ENCODE results near the gene ANK2.

Gene ANK2

DNA sequence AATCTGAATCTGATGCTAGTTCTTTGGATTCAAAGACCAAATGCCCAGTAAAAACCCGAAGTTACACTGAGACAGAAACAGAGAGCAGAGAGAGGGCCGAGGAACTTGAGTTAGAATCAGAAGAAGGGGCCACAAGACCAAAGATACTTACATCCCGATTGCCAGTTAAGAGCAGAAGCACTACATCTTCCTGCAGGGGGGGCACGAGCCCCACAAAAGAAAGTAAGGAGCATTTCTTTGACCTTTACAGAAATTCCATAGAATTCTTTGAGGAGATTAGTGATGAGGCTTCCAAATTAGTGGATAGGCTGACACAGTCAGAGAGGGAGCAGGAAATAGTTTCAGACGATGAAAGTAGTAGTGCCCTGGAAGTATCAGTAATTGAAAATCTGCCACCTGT lies 309.3 kb downstream of the ANK2 start:
- H3K4me1 ChIP-seq (ENCODE audit: control insufficient read depth in 1 of 2, insufficient read depth in 1 of 2, low read depth in 1 of 2, low read length in 1 of 2), result no peaks in the 10 kb centered on the region
- H3K27ac ChIP-seq, result no peak overlapping the region
- TF ChIP-seq, protein P1, sequence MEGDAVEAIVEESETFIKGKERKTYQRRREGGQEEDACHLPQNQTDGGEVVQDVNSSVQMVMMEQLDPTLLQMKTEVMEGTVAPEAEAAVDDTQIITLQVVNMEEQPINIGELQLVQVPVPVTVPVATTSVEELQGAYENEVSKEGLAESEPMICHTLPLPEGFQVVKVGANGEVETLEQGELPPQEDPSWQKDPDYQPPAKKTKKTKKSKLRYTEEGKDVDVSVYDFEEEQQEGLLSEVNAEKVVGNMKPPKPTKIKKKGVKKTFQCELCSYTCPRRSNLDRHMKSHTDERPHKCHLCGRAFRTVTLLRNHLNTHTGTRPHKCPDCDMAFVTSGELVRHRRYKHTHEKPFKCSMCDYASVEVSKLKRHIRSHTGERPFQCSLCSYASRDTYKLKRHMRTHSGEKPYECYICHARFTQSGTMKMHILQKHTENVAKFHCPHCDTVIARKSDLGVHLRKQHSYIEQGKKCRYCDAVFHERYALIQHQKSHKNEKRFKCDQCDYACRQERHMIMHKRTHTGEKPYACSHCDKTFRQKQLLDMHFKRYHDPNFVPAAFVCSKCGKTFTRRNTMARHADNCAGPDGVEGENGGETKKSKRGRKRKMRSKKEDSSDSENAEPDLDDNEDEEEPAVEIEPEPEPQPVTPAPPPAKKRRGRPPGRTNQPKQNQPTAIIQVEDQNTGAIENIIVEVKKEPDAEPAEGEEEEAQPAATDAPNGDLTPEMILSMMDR (IDR thresholded peaks at IDR 0.05), result no peak
- no peaks in the 10 kb centered on the region for H3K36me3 ChIP-seq
- H3K4me3 ChIP-seq (ENCODE audit: low read depth in 1 of 2, low read length in 1 of 2), result no peak overlapping the region
- H3K27me3 ChIP-seq, result no peaks in the 10 kb centered on the region
- H3K9me3 ChIP-seq, result no peaks in the 10 kb centered on the region

DNA sequence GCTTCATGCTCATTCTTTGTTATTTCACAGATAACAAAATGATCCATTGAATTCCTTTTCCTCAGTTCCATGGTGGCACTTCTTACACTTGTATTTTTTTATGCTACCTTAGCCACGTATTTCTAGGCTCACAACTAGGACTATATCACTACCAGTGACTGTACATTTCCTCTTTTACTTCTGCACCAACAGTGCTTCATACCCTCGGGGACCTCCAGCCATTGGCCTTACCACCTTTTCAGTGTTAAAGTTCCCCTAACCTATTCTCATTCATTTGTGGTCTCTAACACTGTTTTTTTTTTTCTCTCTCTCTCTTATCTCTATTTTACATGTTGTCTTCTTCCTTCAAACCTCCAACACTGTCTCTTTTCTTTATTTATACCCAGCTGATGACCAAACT lies 315.9 kb downstream of the ANK2 start:
- Histone ChIP-seq H3K9me3 (no peaks in the 10 kb centered on the region), H3K27ac (no peak overlapping the region), H3K4me3 (ENCODE audit: low read depth in 1 of 2, low read length in 1 of 2) (no peak overlapping the region), H3K36me3 (no peaks in the 10 kb centered on the region), H3K4me1 (ENCODE audit: control insufficient read depth in 1 of 2, insufficient read depth in 1 of 2, low read depth in 1 of 2, low read length in 1 of 2) (no peaks in the 10 kb centered on the region), H3K27me3 (no peaks in the 10 kb centered on the region)
- TF ChIP-seq, protein P1 (IDR thresholded peaks at IDR 0.05), result no peak

DNA sequence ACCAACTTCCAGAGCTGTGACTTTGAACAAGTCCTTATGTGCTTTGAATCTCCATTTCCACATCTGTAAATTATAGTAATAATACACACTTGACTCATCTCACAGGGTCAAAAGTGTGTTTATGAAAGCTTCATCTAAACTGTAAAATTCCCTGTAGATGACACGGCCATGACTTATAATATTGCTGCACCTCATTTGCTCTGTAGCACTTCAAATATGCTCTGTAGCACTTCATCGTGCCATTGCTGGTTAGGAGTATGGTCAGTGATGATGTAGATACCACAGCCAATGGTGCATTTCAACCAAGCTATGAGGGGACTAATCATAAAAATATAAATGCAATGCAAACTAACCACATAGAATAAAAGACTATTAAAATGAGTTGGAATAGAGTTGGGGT lies 318.6 kb downstream of the ANK2 start:
- H3K36me3 ChIP-seq, result no peaks in the 10 kb centered on the region
- TF ChIP-seq, protein P1 (IDR thresholded peaks at IDR 0.05), result no peak
- no peaks in the 10 kb centered on the region for H3K27me3 ChIP-seq
- no peak overlapping the region for H3K27ac ChIP-seq
- no peaks in the 10 kb centered on the region for H3K4me1 ChIP-seq (ENCODE audit: control insufficient read depth in 1 of 2, insufficient read depth in 1 of 2, low read depth in 1 of 2, low read length in 1 of 2)
- no peak overlapping the region for H3K4me3 ChIP-seq (ENCODE audit: low read depth in 1 of 2, low read length in 1 of 2)
- no peaks in the 10 kb centered on the region for H3K9me3 ChIP-seq

DNA sequence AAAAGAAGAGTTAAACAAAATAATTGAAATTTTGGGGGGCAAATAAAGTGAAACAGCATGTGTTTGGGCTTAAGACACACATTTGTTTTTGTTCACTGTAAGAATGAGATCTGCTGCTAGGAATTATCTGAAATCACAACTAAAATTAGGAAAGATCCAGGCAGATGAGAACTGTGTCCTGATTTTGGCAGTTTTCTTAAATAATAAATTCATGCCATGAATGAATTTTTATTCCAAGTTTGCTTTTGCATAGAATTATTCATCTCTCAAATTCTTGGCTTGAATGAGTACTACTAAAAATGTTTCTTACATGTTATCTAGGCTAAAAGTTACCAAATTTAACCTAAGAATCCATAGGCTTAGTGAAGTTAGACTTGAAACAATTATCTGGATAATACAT lies 321.7 kb downstream of the ANK2 start:
- no peaks in the 10 kb centered on the region for H3K27me3 ChIP-seq
- H3K4me1 ChIP-seq (ENCODE audit: control insufficient read depth in 1 of 2, insufficient read depth in 1 of 2, low read depth in 1 of 2, low read length in 1 of 2), result no peaks in the 10 kb centered on the region
- H3K4me3 ChIP-seq (ENCODE audit: low read depth in 1 of 2, low read length in 1 of 2), result no peak overlapping the region
- H3K36me3 ChIP-seq, result no peaks in the 10 kb centered on the region
- TF ChIP-seq, protein P1 (IDR thresholded peaks at IDR 0.05), result no peak
- no peak overlapping the region for H3K27ac ChIP-seq
- H3K9me3 ChIP-seq, result no peaks in the 10 kb centered on the region

DNA sequence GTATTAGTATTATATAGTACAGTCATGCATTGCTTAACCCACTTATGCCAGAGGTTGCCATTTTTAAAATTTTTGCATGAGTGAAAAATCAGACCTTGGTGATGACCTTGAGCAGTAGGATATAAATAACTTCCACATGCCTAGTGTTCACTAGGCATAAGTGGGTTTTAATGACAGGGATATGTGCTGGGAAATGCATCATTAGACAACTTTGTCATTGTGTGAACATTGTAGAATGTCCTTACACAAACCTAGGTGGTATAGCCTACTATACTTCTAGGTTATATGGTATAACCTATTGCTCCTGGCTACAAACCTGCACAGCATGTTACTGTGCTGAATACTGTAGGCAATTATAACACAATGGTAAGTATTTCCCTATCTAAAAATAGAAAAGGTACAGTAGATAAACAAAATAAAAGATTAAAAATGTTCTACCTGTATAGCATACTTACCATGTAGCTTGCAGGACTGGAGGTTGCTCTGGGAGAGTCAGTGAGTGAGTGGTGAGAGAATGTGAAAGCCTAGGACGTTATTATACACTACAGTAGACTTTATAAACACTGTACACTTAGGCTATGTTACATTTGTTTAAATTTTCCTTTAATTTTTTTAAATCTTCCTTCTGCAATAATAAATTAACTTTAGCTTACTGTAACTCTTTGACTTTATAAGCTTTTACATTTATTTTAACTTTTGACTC lies 326.7 kb downstream of the ANK2 start:
- Histone ChIP-seq H3K4me1 (ENCODE audit: control insufficient read depth in 1 of 2, insufficient read depth in 1 of 2, low read depth in 1 of 2, low read length in 1 of 2) (no peaks in the 10 kb centered on the region), H3K36me3 (no peaks in the 10 kb centered on the region), H3K4me3 (ENCODE audit: low read depth in 1 of 2, low read length in 1 of 2) (no peak overlapping the region), H3K9me3 (no peaks in the 10 kb centered on the region), H3K27me3 (no peaks in the 10 kb centered on the region), H3K27ac (no peak overlapping the region)
- TF ChIP-seq, protein P1 (IDR thresholded peaks at IDR 0.05), result no peak
